ENCODE data around the gene MYG1.

GRCh38 chr12:53289891-53290290, 9.6 kb upstream of the MYG1 start:
- TF ChIP-seq CTCF (conservative IDR thresholded peaks at IDR 0.05 in 1 of 2, IDR thresholded peaks at IDR 0.05 in 1 of 2; ENCODE audit: extremely low read depth in 1 of 2, insufficient read depth in 1 of 2, low read depth in 1 of 2, low read length in 2 of 2) (no peak), EZH2 (IDR thresholded peaks at IDR 0.05; ENCODE audit: borderline replicate concordance, low read length) (no peak)
